SK-N-SH treated with all-trans-retinoic acid at 6 μM for 48 hours (cell line): ENCODE measurements around the gene PACC1.

ENCODE experiments used
- ATAC-seq: fragments of 200-7000 bp; cut with Tn5 transposase; 3 replicates; pipeline ENCODE4 v1.9.1; 2020; ENCODE audit warnings: mild to moderate bottlenecking, moderate library complexity
- BACH2 ChIP-seq: fragments of 250-450 bp; sonication (Bioruptor Pico); IDR thresholded peaks from 2 replicates; pipeline ENCODE4 v1.9.0; 2021; ENCODE audit warnings: mild to moderate bottlenecking, borderline replicate concordance
- CSDC2 ChIP-seq: fragments of 250-450 bp; sonication (Bioruptor Pico); IDR thresholded peaks from 2 replicates; pipeline ENCODE4 v1.5.0; 2020; ENCODE audit warnings: mild to moderate bottlenecking, moderate library complexity
- GLIS3 ChIP-seq: fragments of 250-450 bp; sonication (Bioruptor Pico); IDR thresholded peaks from 2 replicates; pipeline ENCODE4 v1.5.0; 2020; ENCODE audit warnings: mild to moderate bottlenecking, moderate library complexity
- ISL1 ChIP-seq: fragments of 250-450 bp; sonication (Bioruptor Pico); IDR thresholded peaks from 2 replicates; pipeline ENCODE4 v2.1.2; 2022; ENCODE audit warnings: mild to moderate bottlenecking, moderate library complexity
- OSR1 ChIP-seq: fragments of 250-450 bp; sonication (Bioruptor Pico); IDR thresholded peaks from 2 replicates; pipeline ENCODE4 v1.8.0; 2022; ENCODE audit warnings: moderate library complexity, mild to moderate bottlenecking, inconsistent platforms
- RARB ChIP-seq: fragments of 250-450 bp; sonication (Bioruptor Pico); IDR thresholded peaks from 2 replicates; pipeline ENCODE4 v1.8.0; 2021; ENCODE audit warnings: mild to moderate bottlenecking, moderate library complexity
- SNAI2 ChIP-seq: fragments of 250-450 bp; sonication (Bioruptor Pico); IDR thresholded peaks from 2 replicates; pipeline ENCODE4 v1.5.0; 2020; ENCODE audit warnings: mild to moderate bottlenecking, moderate library complexity
- TCF4 ChIP-seq: fragments of 250-450 bp; sonication (Bioruptor Pico); IDR thresholded peaks from 2 replicates; pipeline ENCODE4 v1.8.0; 2021; ENCODE audit warnings: mild to moderate bottlenecking, moderate library complexity, borderline replicate concordance
- TOX ChIP-seq: fragments of 250-450 bp; sonication (Bioruptor Pico); IDR thresholded peaks from 2 replicates; pipeline ENCODE4 v1.8.0; 2021; ENCODE audit warnings: mild to moderate bottlenecking, moderate library complexity, borderline replicate concordance
- ZC3H10 ChIP-seq: fragments of 250-450 bp; sonication (Bioruptor Pico); IDR thresholded peaks from 2 replicates; pipeline ENCODE4 v1.5.1; 2021; ENCODE audit warnings: mild to moderate bottlenecking, moderate library complexity
- ZFP3 ChIP-seq: fragments of 250-450 bp; sonication (Bioruptor Pico); IDR thresholded peaks from 2 replicates; pipeline ENCODE4 v1.5.0; 2020; ENCODE audit warnings: mild to moderate bottlenecking, moderate library complexity
- ZNF565 ChIP-seq: fragments of 450-650 bp; formaldehyde crosslinking; conservative IDR thresholded peaks from 2 replicates; pipeline ENCODE4 v1.5.0; 2020; ENCODE audit warnings: low read depth, mild to moderate bottlenecking, moderate library complexity
- ZNF70 ChIP-seq: fragments of 450-650 bp; formaldehyde crosslinking; IDR thresholded peaks from 2 replicates; pipeline ENCODE4 v1.5.0; 2020; ENCODE audit warnings: mild to moderate bottlenecking, moderate library complexity
- ZNF8 ChIP-seq: fragments of 450-650 bp; formaldehyde crosslinking; IDR thresholded peaks from 2 replicates; pipeline ENCODE4 v1.5.0; 2020; ENCODE audit warnings: mild to moderate bottlenecking, moderate library complexity
- TF ChIP-seq, protein P1 (sequence below): fragments of 250-450 bp; sonication (Bioruptor Pico); IDR thresholded peaks from 2 replicates; pipeline ENCODE4 v1.5.1; 2021; ENCODE audit warnings: mild to moderate bottlenecking, moderate library complexity
- TF ChIP-seq, protein P2 (sequence below): fragments of 250-450 bp; sonication (Bioruptor Pico); IDR thresholded peaks from 2 replicates; pipeline ENCODE4 v1.8.0; 2021; ENCODE audit warnings: low read depth, mild to moderate bottlenecking, moderate library complexity, borderline replicate concordance
- TF ChIP-seq, protein P3 (sequence below): fragments of 250-450 bp; sonication (Bioruptor Pico); IDR thresholded peaks from 2 replicates; pipeline ENCODE4 v1.5.0; 2020; ENCODE audit warnings: mild to moderate bottlenecking, moderate library complexity
- TF ChIP-seq, protein P4 (sequence below): fragments of 250-450 bp; sonication (Bioruptor Pico); IDR thresholded peaks from 2 replicates; pipeline ENCODE4 v1.5.1; 2020; ENCODE audit warnings: low read depth, mild to moderate bottlenecking, moderate library complexity
- TF ChIP-seq, protein P5 (sequence below): fragments of 250-450 bp; sonication (Bioruptor Pico); IDR thresholded peaks from 2 replicates; pipeline ENCODE4 v1.8.0; 2020; ENCODE audit warnings: mild to moderate bottlenecking, moderate library complexity, borderline replicate concordance

Gene PACC1

DNA sequence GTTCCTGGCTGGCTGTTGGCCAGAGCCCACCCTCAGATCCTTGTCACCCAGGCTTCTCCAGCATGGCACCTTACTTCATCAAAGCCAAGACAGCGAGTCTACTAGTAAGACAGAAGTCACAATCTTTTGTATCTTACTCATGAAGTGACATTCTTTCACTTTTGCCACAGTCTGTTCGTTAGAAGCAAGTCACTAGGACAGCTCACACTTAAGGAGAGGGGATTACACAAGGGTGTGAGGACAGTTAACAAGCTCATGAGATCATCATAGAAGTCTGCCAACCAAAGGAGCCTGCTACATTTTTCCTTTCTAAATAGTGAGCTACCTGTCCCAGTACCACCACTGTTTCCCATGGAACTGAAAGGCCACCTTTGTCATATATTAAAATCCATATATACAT is 61.5 kb downstream of the PACC1 start:
- TF ChIP-seq, protein P1, sequence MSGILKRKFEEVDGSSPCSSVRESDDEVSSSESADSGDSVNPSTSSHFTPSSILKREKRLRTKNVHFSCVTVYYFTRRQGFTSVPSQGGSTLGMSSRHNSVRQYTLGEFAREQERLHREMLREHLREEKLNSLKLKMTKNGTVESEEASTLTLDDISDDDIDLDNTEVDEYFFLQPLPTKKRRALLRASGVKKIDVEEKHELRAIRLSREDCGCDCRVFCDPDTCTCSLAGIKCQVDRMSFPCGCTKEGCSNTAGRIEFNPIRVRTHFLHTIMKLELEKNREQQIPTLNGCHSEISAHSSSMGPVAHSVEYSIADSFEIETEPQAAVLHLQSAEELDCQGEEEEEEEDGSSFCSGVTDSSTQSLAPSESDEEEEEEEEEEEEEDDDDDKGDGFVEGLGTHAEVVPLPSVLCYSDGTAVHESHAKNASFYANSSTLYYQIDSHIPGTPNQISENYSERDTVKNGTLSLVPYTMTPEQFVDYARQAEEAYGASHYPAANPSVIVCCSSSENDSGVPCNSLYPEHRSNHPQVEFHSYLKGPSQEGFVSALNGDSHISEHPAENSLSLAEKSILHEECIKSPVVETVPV (CRISPR knock-in tag), result no peak
- TF ChIP-seq TOX (CRISPR knock-in tag), result no peak
- TF ChIP-seq, protein P2, sequence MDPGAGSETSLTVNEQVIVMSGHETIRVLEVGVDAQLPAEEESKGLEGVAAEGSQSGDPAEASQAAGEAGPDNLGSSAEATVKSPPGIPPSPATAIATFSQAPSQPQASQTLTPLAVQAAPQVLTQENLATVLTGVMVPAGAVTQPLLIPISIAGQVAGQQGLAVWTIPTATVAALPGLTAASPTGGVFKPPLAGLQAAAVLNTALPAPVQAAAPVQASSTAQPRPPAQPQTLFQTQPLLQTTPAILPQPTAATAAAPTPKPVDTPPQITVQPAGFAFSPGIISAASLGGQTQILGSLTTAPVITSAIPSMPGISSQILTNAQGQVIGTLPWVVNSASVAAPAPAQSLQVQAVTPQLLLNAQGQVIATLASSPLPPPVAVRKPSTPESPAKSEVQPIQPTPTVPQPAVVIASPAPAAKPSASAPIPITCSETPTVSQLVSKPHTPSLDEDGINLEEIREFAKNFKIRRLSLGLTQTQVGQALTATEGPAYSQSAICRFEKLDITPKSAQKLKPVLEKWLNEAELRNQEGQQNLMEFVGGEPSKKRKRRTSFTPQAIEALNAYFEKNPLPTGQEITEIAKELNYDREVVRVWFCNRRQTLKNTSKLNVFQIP (CRISPR knock-in tag), result no peak
- no peak for TF ChIP-seq ZNF70 (CRISPR knock-in tag)
- no peak for TF ChIP-seq OSR1 (CRISPR knock-in tag)
- TF ChIP-seq ZFP3 (CRISPR knock-in tag), result no peak
- no peak for TF ChIP-seq CSDC2
- no peak for TF ChIP-seq ZC3H10 (CRISPR knock-in tag)
- no peak for TF ChIP-seq BACH2
- TF ChIP-seq SNAI2 (CRISPR knock-in tag), result no peak
- TF ChIP-seq ZNF8, result no peak
- TF ChIP-seq ISL1 (CRISPR knock-in tag), result no peak
- TF ChIP-seq GLIS3 (CRISPR knock-in tag), result no peak
- TF ChIP-seq, protein P3, sequence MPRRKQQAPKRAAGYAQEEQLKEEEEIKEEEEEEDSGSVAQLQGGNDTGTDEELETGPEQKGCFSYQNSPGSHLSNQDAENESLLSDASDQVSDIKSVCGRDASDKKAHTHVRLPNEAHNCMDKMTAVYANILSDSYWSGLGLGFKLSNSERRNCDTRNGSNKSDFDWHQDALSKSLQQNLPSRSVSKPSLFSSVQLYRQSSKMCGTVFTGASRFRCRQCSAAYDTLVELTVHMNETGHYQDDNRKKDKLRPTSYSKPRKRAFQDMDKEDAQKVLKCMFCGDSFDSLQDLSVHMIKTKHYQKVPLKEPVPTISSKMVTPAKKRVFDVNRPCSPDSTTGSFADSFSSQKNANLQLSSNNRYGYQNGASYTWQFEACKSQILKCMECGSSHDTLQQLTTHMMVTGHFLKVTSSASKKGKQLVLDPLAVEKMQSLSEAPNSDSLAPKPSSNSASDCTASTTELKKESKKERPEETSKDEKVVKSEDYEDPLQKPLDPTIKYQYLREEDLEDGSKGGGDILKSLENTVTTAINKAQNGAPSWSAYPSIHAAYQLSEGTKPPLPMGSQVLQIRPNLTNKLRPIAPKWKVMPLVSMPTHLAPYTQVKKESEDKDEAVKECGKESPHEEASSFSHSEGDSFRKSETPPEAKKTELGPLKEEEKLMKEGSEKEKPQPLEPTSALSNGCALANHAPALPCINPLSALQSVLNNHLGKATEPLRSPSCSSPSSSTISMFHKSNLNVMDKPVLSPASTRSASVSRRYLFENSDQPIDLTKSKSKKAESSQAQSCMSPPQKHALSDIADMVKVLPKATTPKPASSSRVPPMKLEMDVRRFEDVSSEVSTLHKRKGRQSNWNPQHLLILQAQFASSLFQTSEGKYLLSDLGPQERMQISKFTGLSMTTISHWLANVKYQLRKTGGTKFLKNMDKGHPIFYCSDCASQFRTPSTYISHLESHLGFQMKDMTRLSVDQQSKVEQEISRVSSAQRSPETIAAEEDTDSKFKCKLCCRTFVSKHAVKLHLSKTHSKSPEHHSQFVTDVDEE (CRISPR knock-in tag), result no peak
- TF ChIP-seq RARB (CRISPR knock-in tag), result no peak
- TF ChIP-seq, protein P4, sequence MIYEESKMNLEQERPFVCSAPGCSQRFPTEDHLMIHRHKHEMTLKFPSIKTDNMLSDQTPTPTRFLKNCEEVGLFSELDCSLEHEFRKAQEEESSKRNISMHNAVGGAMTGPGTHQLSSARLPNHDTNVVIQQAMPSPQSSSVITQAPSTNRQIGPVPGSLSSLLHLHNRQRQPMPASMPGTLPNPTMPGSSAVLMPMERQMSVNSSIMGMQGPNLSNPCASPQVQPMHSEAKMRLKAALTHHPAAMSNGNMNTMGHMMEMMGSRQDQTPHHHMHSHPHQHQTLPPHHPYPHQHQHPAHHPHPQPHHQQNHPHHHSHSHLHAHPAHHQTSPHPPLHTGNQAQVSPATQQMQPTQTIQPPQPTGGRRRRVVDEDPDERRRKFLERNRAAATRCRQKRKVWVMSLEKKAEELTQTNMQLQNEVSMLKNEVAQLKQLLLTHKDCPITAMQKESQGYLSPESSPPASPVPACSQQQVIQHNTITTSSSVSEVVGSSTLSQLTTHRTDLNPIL (CRISPR knock-in tag), result no peak
- TF ChIP-seq ZNF565, result no peak
- no peak for TF ChIP-seq TCF4
- no peak for ATAC-seq

DNA sequence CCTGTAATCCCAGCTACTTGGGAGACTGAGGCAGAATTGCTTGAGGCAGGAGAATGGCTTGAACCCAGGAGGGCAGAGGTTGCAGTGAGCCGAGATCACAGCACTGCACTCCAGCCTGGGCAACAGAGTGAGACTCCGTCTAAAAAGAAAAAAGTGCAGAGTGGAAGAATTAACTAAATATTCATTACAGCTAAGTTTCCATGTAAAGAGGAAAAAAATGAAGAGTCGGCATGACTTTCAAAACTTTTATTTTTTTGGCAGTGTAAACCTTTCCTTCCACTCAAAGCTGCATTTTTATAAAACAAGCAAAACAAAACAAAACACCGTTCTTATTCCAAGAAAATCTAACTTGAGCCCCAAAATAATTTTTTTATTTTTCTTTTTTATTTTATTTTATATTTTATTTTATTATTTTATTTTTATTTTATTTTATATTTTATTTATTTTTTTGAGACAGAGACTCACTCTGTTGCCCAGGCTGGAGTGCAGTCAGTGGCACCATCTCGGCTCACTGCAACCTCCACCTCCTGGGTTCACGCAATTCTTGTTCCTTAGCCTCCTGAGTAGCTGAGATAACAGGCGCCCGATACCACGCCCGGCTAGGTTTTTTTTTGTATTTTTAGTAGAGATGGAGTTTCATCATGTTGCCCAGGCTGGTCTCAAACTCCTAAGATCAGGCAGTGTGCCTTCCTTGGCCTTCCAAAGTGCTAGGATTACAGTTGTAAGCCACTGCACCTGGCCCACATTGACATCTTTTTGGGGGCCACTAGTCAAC is 62.9 kb downstream of the PACC1 start:
- ATAC-seq, result no peak
- no peak for TF ChIP-seq ZNF8
- TF ChIP-seq BACH2, result no peak
- TF ChIP-seq, protein P5, sequence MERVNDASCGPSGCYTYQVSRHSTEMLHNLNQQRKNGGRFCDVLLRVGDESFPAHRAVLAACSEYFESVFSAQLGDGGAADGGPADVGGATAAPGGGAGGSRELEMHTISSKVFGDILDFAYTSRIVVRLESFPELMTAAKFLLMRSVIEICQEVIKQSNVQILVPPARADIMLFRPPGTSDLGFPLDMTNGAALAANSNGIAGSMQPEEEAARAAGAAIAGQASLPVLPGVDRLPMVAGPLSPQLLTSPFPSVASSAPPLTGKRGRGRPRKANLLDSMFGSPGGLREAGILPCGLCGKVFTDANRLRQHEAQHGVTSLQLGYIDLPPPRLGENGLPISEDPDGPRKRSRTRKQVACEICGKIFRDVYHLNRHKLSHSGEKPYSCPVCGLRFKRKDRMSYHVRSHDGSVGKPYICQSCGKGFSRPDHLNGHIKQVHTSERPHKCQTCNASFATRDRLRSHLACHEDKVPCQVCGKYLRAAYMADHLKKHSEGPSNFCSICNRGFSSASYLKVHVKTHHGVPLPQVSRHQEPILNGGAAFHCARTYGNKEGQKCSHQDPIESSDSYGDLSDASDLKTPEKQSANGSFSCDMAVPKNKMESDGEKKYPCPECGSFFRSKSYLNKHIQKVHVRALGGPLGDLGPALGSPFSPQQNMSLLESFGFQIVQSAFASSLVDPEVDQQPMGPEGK (CRISPR knock-in tag), result no peak
- TF ChIP-seq, protein P3 (CRISPR knock-in tag), result no peak
- no peak for TF ChIP-seq OSR1 (CRISPR knock-in tag)
- TF ChIP-seq ZNF70 (CRISPR knock-in tag), result no peak
- TF ChIP-seq, all 23 proteins: peak for 0
